ENCODE results near the gene PTER. TPM values are rescaled to one million over a fixed set of nuclear protein-coding genes. Genes with fewer than 3 reads are reported as not detected.

Gene PTER
- total RNA-seq, 1 experiment from 2014 or later, result 25.8 TPM

DNA sequence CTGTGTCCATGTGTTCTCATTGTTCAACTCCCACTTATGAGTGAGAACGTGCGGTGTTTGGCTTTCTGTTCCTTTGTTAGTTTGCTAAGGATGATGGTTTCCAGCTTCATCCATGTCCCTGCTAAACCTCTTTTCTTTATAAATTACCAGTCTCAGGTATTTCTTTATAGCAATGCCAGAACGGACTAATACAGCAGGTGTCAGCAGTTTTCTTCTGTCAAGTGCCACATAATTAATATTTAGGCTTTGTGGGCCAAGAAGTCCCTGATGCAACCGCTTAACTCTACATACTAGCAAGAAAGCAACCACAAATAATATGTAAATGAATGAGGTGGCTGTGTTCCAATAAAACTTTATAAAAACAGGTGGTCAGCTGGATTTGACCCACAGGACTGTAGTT lies 111.2 kb downstream of the PTER start:
- no peak for TF ChIP-seq FOSL1 (IDR thresholded peaks at IDR 0.05; ENCODE audit: low read depth)
- no peak for TF ChIP-seq EGR1 (IDR thresholded peaks at IDR 0.05; ENCODE audit: low read depth)
- TF ChIP-seq YY1 (IDR thresholded peaks at IDR 0.05; ENCODE audit: extremely low read depth, insufficient replicate concordance, low read depth, low read length), result no peak
- TF ChIP-seq RAD21 (IDR thresholded peaks at IDR 0.05; ENCODE audit: low read depth), result no peak
- TF ChIP-seq ATF3 (IDR thresholded peaks at IDR 0.05), result no peak
- no peak for TF ChIP-seq EZH2phosphoT487 (IDR thresholded peaks at IDR 0.05; ENCODE audit: borderline replicate concordance)
- TF ChIP-seq, protein P1, sequence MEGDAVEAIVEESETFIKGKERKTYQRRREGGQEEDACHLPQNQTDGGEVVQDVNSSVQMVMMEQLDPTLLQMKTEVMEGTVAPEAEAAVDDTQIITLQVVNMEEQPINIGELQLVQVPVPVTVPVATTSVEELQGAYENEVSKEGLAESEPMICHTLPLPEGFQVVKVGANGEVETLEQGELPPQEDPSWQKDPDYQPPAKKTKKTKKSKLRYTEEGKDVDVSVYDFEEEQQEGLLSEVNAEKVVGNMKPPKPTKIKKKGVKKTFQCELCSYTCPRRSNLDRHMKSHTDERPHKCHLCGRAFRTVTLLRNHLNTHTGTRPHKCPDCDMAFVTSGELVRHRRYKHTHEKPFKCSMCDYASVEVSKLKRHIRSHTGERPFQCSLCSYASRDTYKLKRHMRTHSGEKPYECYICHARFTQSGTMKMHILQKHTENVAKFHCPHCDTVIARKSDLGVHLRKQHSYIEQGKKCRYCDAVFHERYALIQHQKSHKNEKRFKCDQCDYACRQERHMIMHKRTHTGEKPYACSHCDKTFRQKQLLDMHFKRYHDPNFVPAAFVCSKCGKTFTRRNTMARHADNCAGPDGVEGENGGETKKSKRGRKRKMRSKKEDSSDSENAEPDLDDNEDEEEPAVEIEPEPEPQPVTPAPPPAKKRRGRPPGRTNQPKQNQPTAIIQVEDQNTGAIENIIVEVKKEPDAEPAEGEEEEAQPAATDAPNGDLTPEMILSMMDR (IDR thresholded peaks at IDR 0.05 in 2 of 3, conservative IDR thresholded peaks at IDR 0.05 in 1 of 3; ENCODE audit: borderline replicate concordance in 1 of 3, insufficient read depth in 1 of 3, low read depth in 2 of 3, low read length in 2 of 3), result no peak
- TF ChIP-seq SP1 (IDR thresholded peaks at IDR 0.05; ENCODE audit: low read depth), result no peak
- no peak for TF ChIP-seq ELF1 (IDR thresholded peaks at IDR 0.05; ENCODE audit: borderline replicate concordance, low read depth)
- TF ChIP-seq REST (IDR thresholded peaks at IDR 0.05; ENCODE audit: low read depth), result no peak
- no peak for TF ChIP-seq CEBPB (IDR thresholded peaks at IDR 0.05; ENCODE audit: low read depth)
- TF ChIP-seq EZH2 (IDR thresholded peaks at IDR 0.05), result no peak
- no peak for TF ChIP-seq SIN3A (IDR thresholded peaks at IDR 0.05; ENCODE audit: low read depth)
- no peak for TF ChIP-seq POLR2AphosphoS5 (IDR thresholded peaks at IDR 0.05; ENCODE audit: low read depth, low read length)
- no peak for TF ChIP-seq ZFX (IDR thresholded peaks at IDR 0.05)
- TF ChIP-seq JUND (IDR thresholded peaks at IDR 0.05), result no peak
- no peak for TF ChIP-seq CBX3 (IDR thresholded peaks at IDR 0.05; ENCODE audit: low read depth)
- TF ChIP-seq TCF7L2 (IDR thresholded peaks at IDR 0.05; ENCODE audit: borderline replicate concordance, extremely low read depth, insufficient read depth, insufficient read length), result no peak
- no peak for TF ChIP-seq ZNF274 (IDR thresholded peaks at IDR 0.05; ENCODE audit: low read depth, low read length)
- no peaks in the 10 kb centered on the region for H3K79me2 ChIP-seq (ENCODE audit: insufficient read depth, low read length)
- DNase-seq (ENCODE audit: low read depth, low spot score) (no peak), ATAC-seq (no peak)
- POLR2A ChIA-PET, result no interaction called here
- no peaks in the 10 kb centered on the region for H3K27me3 ChIP-seq (ENCODE audit: insufficient read depth, low read length)
- no TSS peak for BruUV-seq (replicated peaks)
- H3K36me3 ChIP-seq (ENCODE audit: control insufficient read depth in 1 of 2, insufficient read depth in 2 of 2, low read length in 2 of 2), result no peaks in the 10 kb centered on the region
- no peaks in the 10 kb centered on the region for H4K20me1 ChIP-seq (ENCODE audit: insufficient read depth)
- no peaks in the 10 kb centered on the region for H3K4me1 ChIP-seq (ENCODE audit: control insufficient read depth in 1 of 2, insufficient read depth in 2 of 2, low read length in 2 of 2)
- no peak overlapping the region for H3K27ac ChIP-seq (ENCODE audit: low read depth, low read length)
- intact Hi-C loops (cut with micrococcal nuclease), result no loop called here
- no peak overlapping the region for H3K9ac ChIP-seq (ENCODE audit: low read length)
- no peak overlapping the region for H3K4me2 ChIP-seq (ENCODE audit: low read length)
- no peaks in the 10 kb centered on the region for H3K9me3 ChIP-seq (ENCODE audit: control insufficient read depth in 1 of 2, insufficient read depth in 1 of 2, low read depth in 1 of 2, low read length in 2 of 2)
- CTCF ChIA-PET, result no interaction called here
- no peaks in the 10 kb centered on the region for H3K9me2 ChIP-seq (ENCODE audit: insufficient read depth)
- no peak overlapping the region for H2AFZ ChIP-seq (ENCODE audit: low read depth, low read length, poor library complexity, severe bottlenecking)
- no peak overlapping the region for H3K4me3 ChIP-seq (replicated peaks in 1 of 2; ENCODE audit: low read depth in 1 of 2, low read length in 2 of 2)
- RAD21 ChIA-PET (ENCODE audit: low non-redundant PET in 1 of 2, low total read pairs in 2 of 2, uncharacterized antibody in 2 of 2, unreplicated experiment in 2 of 2), result no interaction called here

All from HCT116 (cell line).